Astrocyte of the cerebellum (primary cell): ENCODE results near the gene DUSP8.

Source experiments
- DNase-seq: peaks from one replicate; pipeline ENCODE4 v3.0.0-alpha.2; 2011; ENCODE audit warnings: low read depth
- H3K4me3 ChIP-seq: 2 replicates; pipeline ENCODE4 v1.5.1; 2011; ENCODE audit warnings: mild to moderate bottlenecking, low read depth, low read length, moderate library complexity
- in situ Hi-C: cut with HindIII; loops from 2 replicates; pipeline ENCODE4 v1.10.0; 2017; ENCODE audit warnings: low sequenced_read_pairs
- TF ChIP-seq, protein P1 (sequence below): IDR thresholded peaks from 2 replicates; pipeline ENCODE4 v1.5.1; 2012; ENCODE audit warnings: low read length, low read depth, moderate library complexity, mild to moderate bottlenecking; ENCODE audit errors: missing control alignments

Gene DUSP8

DNA sequence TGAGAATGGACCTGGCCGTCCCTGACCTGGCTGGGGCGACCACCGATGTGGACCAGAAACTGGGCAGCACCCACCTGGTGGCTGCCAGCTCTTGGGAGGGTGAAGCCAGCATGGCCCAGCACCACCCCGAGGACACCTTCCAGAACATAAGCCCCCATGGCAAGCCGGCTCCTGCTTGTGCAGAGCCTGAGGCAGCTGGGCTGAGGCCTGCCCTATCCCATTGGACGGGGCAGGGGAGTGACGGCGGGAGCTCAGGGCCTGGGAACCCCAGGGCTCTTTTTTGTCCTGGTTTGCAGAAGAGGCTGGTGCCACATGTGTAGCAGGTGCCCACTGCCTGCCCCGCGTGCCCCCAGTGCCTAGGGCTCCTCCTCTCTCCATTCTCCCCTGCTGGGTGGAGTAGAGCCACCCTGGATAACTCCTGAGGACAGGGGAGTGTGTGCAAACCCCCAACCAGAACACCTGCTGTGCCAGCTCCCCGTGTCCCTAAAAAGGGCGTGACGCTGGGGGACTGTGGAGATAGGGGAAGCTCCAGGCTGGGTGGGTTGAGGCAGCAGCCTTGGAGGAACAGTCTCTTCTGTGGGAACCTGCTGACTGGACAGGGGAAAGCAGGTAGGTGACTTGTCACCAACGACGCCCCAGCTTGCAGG is 11.9 kb downstream of the DUSP8 start:
- in situ Hi-C loops, result no loop called here
- H3K4me3 ChIP-seq, result no peak overlapping the region
- TF ChIP-seq, protein P1, sequence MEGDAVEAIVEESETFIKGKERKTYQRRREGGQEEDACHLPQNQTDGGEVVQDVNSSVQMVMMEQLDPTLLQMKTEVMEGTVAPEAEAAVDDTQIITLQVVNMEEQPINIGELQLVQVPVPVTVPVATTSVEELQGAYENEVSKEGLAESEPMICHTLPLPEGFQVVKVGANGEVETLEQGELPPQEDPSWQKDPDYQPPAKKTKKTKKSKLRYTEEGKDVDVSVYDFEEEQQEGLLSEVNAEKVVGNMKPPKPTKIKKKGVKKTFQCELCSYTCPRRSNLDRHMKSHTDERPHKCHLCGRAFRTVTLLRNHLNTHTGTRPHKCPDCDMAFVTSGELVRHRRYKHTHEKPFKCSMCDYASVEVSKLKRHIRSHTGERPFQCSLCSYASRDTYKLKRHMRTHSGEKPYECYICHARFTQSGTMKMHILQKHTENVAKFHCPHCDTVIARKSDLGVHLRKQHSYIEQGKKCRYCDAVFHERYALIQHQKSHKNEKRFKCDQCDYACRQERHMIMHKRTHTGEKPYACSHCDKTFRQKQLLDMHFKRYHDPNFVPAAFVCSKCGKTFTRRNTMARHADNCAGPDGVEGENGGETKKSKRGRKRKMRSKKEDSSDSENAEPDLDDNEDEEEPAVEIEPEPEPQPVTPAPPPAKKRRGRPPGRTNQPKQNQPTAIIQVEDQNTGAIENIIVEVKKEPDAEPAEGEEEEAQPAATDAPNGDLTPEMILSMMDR, result no peak
- DNase-seq, result no peak

GRCh38 chr11:1559111-1559951 is 12.7 kb downstream of the DUSP8 start:
- TF ChIP-seq, protein P1, result no peak
- no peak overlapping the region for H3K4me3 ChIP-seq

DNA sequence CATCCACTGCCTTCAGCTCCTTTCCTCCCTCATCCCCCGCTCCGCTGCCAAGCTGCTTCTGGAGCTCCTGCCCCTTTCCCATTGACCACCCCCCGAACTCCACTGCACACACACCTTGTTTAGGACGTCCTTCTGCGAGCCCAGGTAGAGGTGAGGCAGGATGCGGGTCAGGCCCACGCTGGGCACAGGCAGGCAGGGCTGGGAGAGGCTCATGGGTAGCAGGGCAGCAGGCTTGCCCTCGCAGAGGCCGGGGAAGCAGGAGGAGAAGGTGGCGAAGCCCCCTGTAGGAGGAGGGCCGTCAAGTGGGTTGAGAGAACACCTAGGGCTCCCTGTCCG is 13.3 kb downstream of the DUSP8 start:
- in situ Hi-C loops, result no loop called here
- TF ChIP-seq, protein P1, result no peak
- H3K4me3 ChIP-seq, result no peak overlapping the region
- DNase-seq, result no peak

More at GRCh38 chr11:1559111-1559951, 12.7 kb downstream of the DUSP8 start:
- in situ Hi-C loops, result no loop called here
- no peak for DNase-seq

- DNase-seq, result peak; percentile 35
- in situ Hi-C loops, result no loop called here
- TF ChIP-seq, protein P1, result no peak
- H3K4me3 ChIP-seq, result no peak overlapping the region
These were observed 13.9 kb downstream of the DUSP8 start for GRCh38 chr11:1557904-1558774.

DNA sequence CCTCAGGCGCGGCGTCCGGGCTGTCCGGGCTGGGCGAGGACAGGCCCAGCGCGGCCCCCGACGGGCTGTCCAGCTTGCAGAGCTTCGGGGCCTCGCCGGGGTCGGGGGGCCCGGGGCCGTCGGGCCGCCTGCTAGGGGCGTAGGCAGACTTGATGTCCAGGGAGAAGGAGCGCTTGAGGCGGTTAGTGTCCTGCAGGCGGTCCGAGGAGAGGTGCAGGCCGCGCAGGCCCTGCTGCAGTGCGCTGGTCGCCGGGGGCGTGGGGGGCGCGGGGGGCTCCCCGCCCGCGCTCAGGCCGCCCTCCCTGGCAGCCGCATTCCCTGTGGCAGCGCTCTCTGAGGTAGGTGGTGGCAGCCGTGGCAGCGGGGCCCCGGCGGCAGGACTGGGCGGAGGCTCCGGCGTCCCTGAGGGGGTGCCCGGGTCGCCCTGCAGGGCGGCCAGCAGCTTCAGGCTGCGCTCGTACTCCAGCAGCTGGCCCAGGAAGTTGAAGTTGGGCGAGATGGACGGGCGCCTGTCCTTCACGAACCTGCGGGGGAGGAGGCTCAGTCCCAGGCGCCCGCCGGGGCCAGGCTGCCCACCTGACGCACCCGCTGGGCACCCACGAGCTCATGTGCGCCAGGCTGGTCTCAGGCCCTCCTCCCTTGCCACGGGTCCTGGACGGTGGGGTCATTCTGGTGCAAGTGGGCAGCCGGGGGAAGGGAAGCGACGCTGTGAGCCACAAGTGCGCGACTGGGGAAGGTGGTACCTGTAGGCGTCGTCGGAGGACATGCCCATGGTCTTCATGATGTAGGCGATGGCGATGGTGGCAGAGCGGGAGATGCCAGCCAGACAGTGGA is 14.8 kb downstream of the DUSP8 start:
- TF ChIP-seq, protein P1, result no peak
- in situ Hi-C loops, result no loop called here
- DNase-seq, result no peak
- H3K4me3 ChIP-seq, result no peak overlapping the region
